Measurements from ENCODE around the gene AKAP6. TPM values are rescaled to one million over a fixed set of nuclear protein-coding genes. Genes with fewer than 3 reads are reported as not detected.
"Not testable (repeated sequence)": the region's sequence is repeated elsewhere in the genome, so short reads cannot be mapped to it uniquely, and the experiment has no call there.

Gene AKAP6
- total RNA-seq, 1 donor from 2014 or later, result 3.4 TPM

GRCh38 chr14:32572867-32573150 is 243.7 kb downstream of the AKAP6 start:
- no peaks in the 10 kb centered on the region for H3K9me3 Mint-ChIP-seq (ENCODE audit: low read depth)
- DNase-seq (ENCODE audit: low spot score, unreplicated experiment), result no peak
- no peak overlapping the region for H3K4me3 Mint-ChIP-seq (ENCODE audit: low read depth)
- TF ChIP-seq CTCF (IDR thresholded peaks at IDR 0.05; ENCODE audit: unreplicated experiment), result no peak
- peaks cover 7% of the 10 kb centered on the region for H3K4me1 Mint-ChIP-seq (ENCODE audit: low read depth)
- H3K36me3 Mint-ChIP-seq (ENCODE audit: insufficient read depth), result no peaks in the 10 kb centered on the region
- H3K27ac Mint-ChIP-seq, result no peak overlapping the region
- H3K27me3 Mint-ChIP-seq, result peaks cover 12% of the 10 kb centered on the region

DNA sequence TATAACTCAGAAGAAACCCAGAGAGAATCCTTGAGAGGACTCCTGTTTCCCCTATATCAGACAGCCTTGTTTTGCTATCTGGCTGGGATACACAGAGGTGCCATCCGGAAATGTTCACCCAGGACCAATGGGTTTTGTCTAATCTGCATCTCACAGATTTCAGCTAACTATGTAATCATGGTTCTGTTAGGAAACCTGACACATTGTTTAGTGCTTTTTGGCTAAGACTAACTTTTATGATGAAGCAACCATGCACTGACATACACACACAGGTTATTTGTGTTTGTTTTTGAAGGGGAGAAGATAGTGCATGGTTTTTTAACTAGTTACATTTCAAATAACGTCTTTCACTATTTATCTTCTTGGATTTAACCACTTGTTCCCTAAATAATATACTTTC is 245.2 kb downstream of the AKAP6 start:
- H3K27ac Mint-ChIP-seq, result no peak overlapping the region
- H3K9me3 Mint-ChIP-seq (ENCODE audit: low read depth), result no peaks in the 10 kb centered on the region
- peaks cover 12% of the 10 kb centered on the region for H3K27me3 Mint-ChIP-seq

DNA sequence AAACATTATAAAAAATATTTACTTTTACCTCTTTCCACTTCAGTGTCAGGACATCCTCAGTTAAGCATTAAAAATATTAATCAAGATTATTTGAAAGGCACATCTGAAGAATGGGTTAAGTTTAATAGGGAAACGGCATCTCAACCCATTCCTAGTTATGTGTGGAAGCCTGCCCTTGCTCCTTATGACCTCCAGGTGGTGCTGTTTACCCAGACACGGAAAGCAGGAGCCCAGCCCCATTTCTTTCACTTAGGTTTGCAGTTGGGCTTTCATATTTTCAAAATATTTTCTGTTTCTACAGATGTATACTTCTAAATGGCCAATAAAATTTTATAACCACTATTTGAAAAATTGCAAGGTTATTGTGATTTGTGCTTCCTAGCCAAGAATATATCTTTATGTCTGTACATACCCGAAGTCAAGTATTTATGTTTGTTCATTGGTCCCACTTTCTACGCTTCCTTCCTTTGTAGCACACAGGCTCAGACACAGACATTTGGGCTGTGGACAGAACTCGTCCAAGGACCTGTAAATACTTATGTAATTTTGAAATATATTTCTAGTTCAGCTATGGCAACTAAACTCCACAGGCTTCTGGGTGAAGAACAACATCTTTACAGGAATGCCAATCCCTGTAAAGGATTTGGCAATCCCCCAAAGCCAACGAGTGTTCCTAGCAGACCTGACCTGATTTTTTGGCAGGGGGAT is 247.1 kb downstream of the AKAP6 start:
- TF ChIP-seq CTCF (IDR thresholded peaks at IDR 0.05; ENCODE audit: unreplicated experiment), result peak; percentile 98
- H3K36me3 Mint-ChIP-seq (ENCODE audit: insufficient read depth), result no peaks in the 10 kb centered on the region

More for the DNA sequence above, 245.2 kb downstream of the AKAP6 start:
- DNase-seq (ENCODE audit: low spot score, unreplicated experiment), result no peak
- H3K4me3 Mint-ChIP-seq (ENCODE audit: low read depth), result no peak overlapping the region
- no peaks in the 10 kb centered on the region for H3K36me3 Mint-ChIP-seq (ENCODE audit: insufficient read depth)
- peaks cover 5% of the 10 kb centered on the region for H3K4me1 Mint-ChIP-seq (ENCODE audit: low read depth)
- TF ChIP-seq CTCF (IDR thresholded peaks at IDR 0.05; ENCODE audit: unreplicated experiment), result no peak

DNA sequence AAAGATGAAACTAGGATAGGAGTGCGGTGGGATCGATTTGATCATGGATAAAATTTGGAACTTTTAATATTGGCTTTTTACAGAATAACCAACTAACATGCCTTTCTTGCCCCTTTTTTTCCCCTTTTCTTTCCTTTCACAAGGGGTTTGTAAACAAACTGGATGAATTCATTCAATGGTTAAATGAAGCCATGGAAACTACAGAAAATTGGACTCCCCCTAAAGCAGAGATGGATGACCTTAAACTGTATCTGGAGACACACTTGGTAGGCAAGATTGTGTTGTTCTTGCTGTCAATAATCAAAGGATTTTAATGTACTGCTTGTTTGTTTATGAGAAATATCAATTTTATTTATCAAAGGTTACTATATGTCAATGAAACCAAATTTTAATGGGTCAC is 247.9 kb downstream of the AKAP6 start:
- no peak overlapping the region for H3K27ac Mint-ChIP-seq
- H3K4me3 Mint-ChIP-seq (ENCODE audit: low read depth), result no peak overlapping the region
- no peak for TF ChIP-seq CTCF (IDR thresholded peaks at IDR 0.05; ENCODE audit: unreplicated experiment)
- H3K9me3 Mint-ChIP-seq (ENCODE audit: low read depth), result no peaks in the 10 kb centered on the region
- H3K27me3 Mint-ChIP-seq, result peaks cover 12% of the 10 kb centered on the region
- peaks cover 5% of the 10 kb centered on the region for H3K4me1 Mint-ChIP-seq (ENCODE audit: low read depth)
- no peaks in the 10 kb centered on the region for H3K36me3 Mint-ChIP-seq (ENCODE audit: insufficient read depth)
- no peak for DNase-seq (ENCODE audit: low spot score, unreplicated experiment)

More for the DNA sequence above, 247.1 kb downstream of the AKAP6 start:
- Mint-ChIP-seq H3K27me3 (peaks cover 12% of the 10 kb centered on the region), H3K4me1 (ENCODE audit: low read depth) (peaks cover 5% of the 10 kb centered on the region), H3K4me3 (ENCODE audit: low read depth) (no peak overlapping the region), H3K9me3 (ENCODE audit: low read depth) (no peaks in the 10 kb centered on the region), H3K27ac (no peak overlapping the region)
- DNase-seq (ENCODE audit: low spot score, unreplicated experiment), result peak; percentile 16

DNA sequence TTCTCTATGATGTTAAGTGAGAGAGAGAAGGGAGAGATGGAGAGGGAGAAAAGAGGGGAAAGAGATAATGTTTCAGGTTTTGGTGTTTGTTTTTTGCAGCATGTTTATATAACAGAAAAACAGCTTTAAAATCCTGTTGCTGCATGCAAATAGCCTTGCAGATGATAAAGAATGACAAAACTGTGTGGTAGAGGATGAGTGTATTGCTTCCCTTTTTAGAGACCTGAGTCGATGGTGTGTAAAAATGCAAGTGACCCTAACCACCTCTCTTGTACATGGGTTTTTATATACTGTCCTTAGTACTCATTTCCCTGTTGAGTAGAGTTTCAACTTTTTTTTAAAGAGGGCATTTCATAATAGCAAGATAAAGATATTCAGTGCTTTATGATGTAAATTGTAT is 249.1 kb downstream of the AKAP6 start:
- Mint-ChIP-seq H3K36me3 (ENCODE audit: insufficient read depth) (no peaks in the 10 kb centered on the region), H3K4me1 (ENCODE audit: low read depth) (no peaks in the 10 kb centered on the region), H3K27ac (no peak overlapping the region), H3K4me3 (ENCODE audit: low read depth) (no peak overlapping the region), H3K27me3 (peaks cover 8% of the 10 kb centered on the region), H3K9me3 (ENCODE audit: low read depth) (no peaks in the 10 kb centered on the region)
- no peak for TF ChIP-seq CTCF (IDR thresholded peaks at IDR 0.05; ENCODE audit: unreplicated experiment)
- no peak for DNase-seq (ENCODE audit: low spot score, unreplicated experiment)

- not testable (repeated sequence) for H3K27ac Mint-ChIP-seq; H3K36me3 Mint-ChIP-seq (ENCODE audit: insufficient read depth); H3K4me3 Mint-ChIP-seq (ENCODE audit: low read depth); H3K27me3 Mint-ChIP-seq; H3K4me1 Mint-ChIP-seq (ENCODE audit: low read depth); H3K9me3 Mint-ChIP-seq (ENCODE audit: low read depth); DNase-seq (ENCODE audit: low spot score, unreplicated experiment)
Observed at GRCh38 chr14:32583427-32583826, 254.3 kb downstream of the AKAP6 start.
